HepG2 (cell line): Measurements from ENCODE around the gene IFT172. TPM values are rescaled to one million over a fixed set of nuclear protein-coding genes. Genes with fewer than 3 reads are reported as not detected.

Experiments used
- ATRX ChIP-seq: sonication (generic); formaldehyde crosslinking; IDR thresholded peaks from 2 replicates; pipeline ENCODE4 v1.4.0; 2020; ENCODE audit warnings: missing genetic modification reagents, borderline replicate concordance
- CCAR2 ChIP-seq: fragments of 200-400 bp; formaldehyde crosslinking; optimal IDR thresholded peaks from 2 replicates; pipeline ENCODE3; 2018; ENCODE audit warnings: low read depth, mild to moderate bottlenecking, low read length, moderate library complexity
- CHD2 ChIP-seq: IDR thresholded peaks from 2 replicates; pipeline ENCODE4 v1.6.1; 2011; ENCODE audit warnings: low read depth, low read length, improper control_type of control experiment
- EED ChIP-seq: sonication (generic); formaldehyde crosslinking; IDR thresholded peaks from 2 replicates; pipeline ENCODE4 v1.5.0; 2020; ENCODE audit warnings: mild to moderate bottlenecking, missing genetic modification reagents
- KLF16 ChIP-seq, 2 experiments: sonication (generic) in 1 of 2; formaldehyde crosslinking in 1 of 2; IDR thresholded peaks; 2 replicates each; pipeline versions ENCODE4 v1.6.1 to v1.8.0; 2016 to 2023; ENCODE audit warnings: missing genetic modification reagents in 2 of 2, missing compliant biosample characterization in 1 of 2
- MXD4 ChIP-seq: IDR thresholded peaks from 2 replicates; pipeline ENCODE4 v1.6.1; 2016; ENCODE audit warnings: mild to moderate bottlenecking, missing biosample characterization, missing genetic modification reagents
- POLR2AphosphoS5 ChIP-seq: IDR thresholded peaks from 2 replicates; pipeline ENCODE4 v1.6.1; 2012; ENCODE audit warnings: low read depth, low read length
- SNAPC4 ChIP-seq: sonication (generic); formaldehyde crosslinking; IDR thresholded peaks from 2 replicates; pipeline ENCODE4 v1.4.0; 2020; ENCODE audit warnings: mild to moderate bottlenecking, missing genetic modification reagents
- STAG1 ChIP-seq: sonication (generic); formaldehyde crosslinking; IDR thresholded peaks from 2 replicates; pipeline ENCODE4 v1.4.0; 2020; ENCODE audit warnings: missing genetic modification reagents
- U2AF1 ChIP-seq: fragments of 200-400 bp; formaldehyde crosslinking; optimal IDR thresholded peaks from 2 replicates; pipeline ENCODE3; 2017; ENCODE audit warnings: mild to moderate bottlenecking, low read depth, low read length
- XRCC5 ChIP-seq: fragments of 200-400 bp; formaldehyde crosslinking; optimal IDR thresholded peaks from 2 replicates; pipeline ENCODE3; 2017; ENCODE audit warnings: mild to moderate bottlenecking, low read length
- ZNF367 ChIP-seq: sonication (generic); formaldehyde crosslinking; IDR thresholded peaks from 2 replicates; pipeline ENCODE4 v1.4.0; 2020; ENCODE audit warnings: missing genetic modification reagents, borderline replicate concordance
- ZNF570 ChIP-seq: sonication (generic); formaldehyde crosslinking; IDR thresholded peaks from 2 replicates; pipeline ENCODE4 v1.4.0; 2020; ENCODE audit warnings: mild to moderate bottlenecking, missing genetic modification reagents, borderline replicate concordance
- ZNF766 ChIP-seq: sonication (generic); formaldehyde crosslinking; IDR thresholded peaks from 2 replicates; pipeline ENCODE4 v1.5.0; 2020; ENCODE audit warnings: missing genetic modification reagents, borderline replicate concordance
- ZNF781 ChIP-seq: sonication (generic); formaldehyde crosslinking; IDR thresholded peaks from 2 replicates; pipeline ENCODE4 v1.5.1; 2020; ENCODE audit warnings: borderline replicate concordance, mild to moderate bottlenecking, missing genetic modification reagents; ENCODE audit errors: not compliant biosample characterization
- ZNF850 ChIP-seq: sonication (generic); formaldehyde crosslinking; conservative IDR thresholded peaks from 2 replicates; pipeline ENCODE4 v1.9.0; 2021; ENCODE audit warnings: mild to moderate bottlenecking, missing genetic modification reagents
- polyA plus RNA-seq, 8 experiments: library from polyadenylated mRNA; depleted of rRNA in 3 of 8; stranded (reverse) in 7 of 8; unstranded in 1 of 8; fragments of >200 nt; fragmentation: Illumina TruSeq in 4 of 8; extraction: Trizol in 4 of 8; gene quantifications; 2 replicates each; pipeline versions ENCODE4 v1.2.1 to v1.2.3, GENCODE V29; 2011 to 2016; ENCODE audit warnings: low read depth in 4 of 8, missing spikeins in 1 of 8, mixed read lengths in 1 of 8; ENCODE audit not compliant: insufficient read depth in 1 of 8
- total RNA-seq, 5 experiments: library from RNA; depleted of rRNA; stranded (reverse); fragments of >200 nt; fragmentation: Illumina TruSeq; extraction: Trizol; gene quantifications; 2 replicates each; pipeline ENCODE4 v1.2.3, GENCODE V29; 2016; ENCODE audit warnings: low read depth in 1 of 5
- TF ChIP-seq, protein P1 (sequence below): sonication (generic); formaldehyde crosslinking; IDR thresholded peaks from 2 replicates; pipeline ENCODE4 v1.5.0; 2020; ENCODE audit warnings: mild to moderate bottlenecking, missing genetic modification reagents, borderline replicate concordance
- TF ChIP-seq, protein P2 (sequence below): sonication (generic); formaldehyde crosslinking; IDR thresholded peaks from 2 replicates; pipeline ENCODE4 v1.8.1; 2023; ENCODE audit warnings: mild to moderate bottlenecking, missing genetic modification reagents

IFT172 gene
- total and polyA plus RNA-seq, 2 of the 13 experiments (the other 11 are each of a cell fraction or from before 2014, with no cell fraction given): 21.6 to 35.7 TPM

DNA sequence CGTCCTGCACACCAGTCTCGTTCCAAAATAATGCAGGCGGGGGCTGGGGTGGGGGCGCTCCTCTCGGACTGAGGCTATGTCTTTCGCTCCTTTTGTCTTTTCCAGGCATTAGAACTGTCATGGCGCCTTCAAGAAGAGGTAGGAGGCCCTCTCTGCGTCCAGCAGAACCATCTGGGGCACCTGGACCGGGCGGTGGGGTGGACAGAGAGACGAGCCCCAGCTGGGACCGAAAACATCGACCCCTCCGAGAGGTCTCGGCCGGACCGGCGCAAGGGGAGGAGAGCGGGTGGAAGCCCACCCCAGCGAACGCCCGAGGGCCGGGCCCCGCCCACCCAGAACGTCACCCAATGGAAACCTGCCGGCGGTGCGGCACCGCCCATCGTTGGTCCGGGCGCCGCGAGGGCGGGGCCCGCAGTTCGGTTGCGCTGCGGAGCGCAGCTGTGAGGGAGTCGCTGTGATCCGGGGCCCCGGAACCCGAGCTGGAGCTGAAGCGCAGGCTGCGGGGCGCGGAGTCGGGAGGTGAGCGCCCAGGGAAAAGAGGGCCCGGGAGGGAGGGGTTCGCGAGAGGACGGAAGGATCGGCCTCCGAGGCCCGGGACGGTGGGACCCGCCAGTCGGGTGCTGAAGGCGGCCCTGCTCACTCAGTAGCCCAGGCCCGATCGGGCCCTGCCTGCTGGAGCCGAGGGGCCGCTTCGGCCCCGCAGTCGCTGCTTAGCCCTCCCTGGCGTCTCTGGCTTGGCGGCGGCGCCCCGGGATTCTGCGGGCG lies 61.1 kb downstream of the IFT172 start, which contains the start of gene NRBP1 (continued):
- TF ChIP-seq ZNF781 (CRISPR knock-in tag): no peak
- TF ChIP-seq KLF16 (CRISPR knock-in tag; IDR thresholded peaks at IDR 0.05): peak in 1 of 2 experiments; percentile 96; a peak in 2 of 4 replicates
- TF ChIP-seq, protein P1, sequence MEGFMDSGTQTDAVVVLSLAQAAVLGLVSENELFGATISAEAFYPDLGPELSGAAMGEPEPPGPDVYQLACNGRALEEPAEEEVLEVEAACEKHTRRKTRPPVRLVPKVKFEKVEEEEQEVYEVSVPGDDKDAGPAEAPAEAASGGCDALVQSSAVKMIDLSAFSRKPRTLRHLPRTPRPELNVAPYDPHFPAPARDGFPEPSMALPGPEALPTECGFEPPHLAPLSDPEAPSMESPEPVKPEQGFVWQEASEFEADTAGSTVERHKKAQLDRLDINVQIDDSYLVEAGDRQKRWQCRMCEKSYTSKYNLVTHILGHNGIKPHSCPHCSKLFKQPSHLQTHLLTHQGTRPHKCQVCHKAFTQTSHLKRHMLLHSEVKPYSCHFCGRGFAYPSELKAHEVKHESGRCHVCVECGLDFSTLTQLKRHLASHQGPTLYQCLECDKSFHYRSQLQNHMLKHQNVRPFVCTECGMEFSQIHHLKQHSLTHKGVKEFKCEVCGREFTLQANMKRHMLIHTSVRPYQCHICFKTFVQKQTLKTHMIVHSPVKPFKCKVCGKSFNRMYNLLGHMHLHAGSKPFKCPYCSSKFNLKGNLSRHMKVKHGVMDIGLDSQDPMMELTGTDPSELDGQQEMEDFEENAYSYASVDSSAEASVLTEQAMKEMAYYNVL (CRISPR knock-in tag): peak; percentile 80
- TF ChIP-seq CHD2: no peak; the same call in 1 of the 2 replicates
- TF ChIP-seq ATRX (CRISPR knock-in tag): no peak
- peak; percentile 98 for TF ChIP-seq XRCC5
- TF ChIP-seq ZNF367 (CRISPR knock-in tag): no peak; the same call in 1 of the 2 replicates
- peak; percentile 94 for TF ChIP-seq ZNF850 (CRISPR knock-in tag)
- no peak; the same call in 1 of the 2 replicates for TF ChIP-seq STAG1 (CRISPR knock-in tag)
- peak; percentile 55 for TF ChIP-seq SNAPC4
- TF ChIP-seq POLR2AphosphoS5: peak; percentile 96
- 0 out of 2 replicates have a peak, but pooled peaks have one; percentile 19 for TF ChIP-seq EED (CRISPR knock-in tag)
- TF ChIP-seq U2AF1: peak; percentile 83
- TF ChIP-seq ZNF766: peak; percentile 65; the same call in 1 of the 2 replicates
- no peak for TF ChIP-seq CCAR2
- peak; percentile 20; the same call in 1 of the 2 replicates for TF ChIP-seq MXD4
- no peak; the same call in 1 of the 2 replicates for TF ChIP-seq ZNF570 (CRISPR knock-in tag)
- TF ChIP-seq, protein P2, sequence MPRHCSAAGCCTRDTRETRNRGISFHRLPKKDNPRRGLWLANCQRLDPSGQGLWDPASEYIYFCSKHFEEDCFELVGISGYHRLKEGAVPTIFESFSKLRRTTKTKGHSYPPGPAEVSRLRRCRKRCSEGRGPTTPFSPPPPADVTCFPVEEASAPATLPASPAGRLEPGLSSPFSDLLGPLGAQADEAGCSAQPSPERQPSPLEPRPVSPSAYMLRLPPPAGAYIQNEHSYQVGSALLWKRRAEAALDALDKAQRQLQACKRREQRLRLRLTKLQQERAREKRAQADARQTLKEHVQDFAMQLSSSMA (CRISPR knock-in tag): peak; percentile 87; the same call in 1 of the 2 replicates
